Endodermal cell (in vitro differentiated cells): ENCODE measurements around the gene KCNJ12. TPM values are rescaled to one million over a fixed set of nuclear protein-coding genes. Genes with fewer than 3 reads are reported as not detected.
"Not testable (repeated sequence)": the region's sequence is repeated elsewhere in the genome, so short reads cannot be mapped to it uniquely, and the experiment has no call there.

ENCODE experiments used
- DNase-seq: peaks from one replicate; pipeline ENCODE4 v3.0.0-alpha.2; 2017
- H3K27ac ChIP-seq: 2 replicates; pipeline ENCODE4 v1.5.1; 2013; ENCODE audit warnings: mild to moderate bottlenecking, low read depth, low read length, moderate library complexity
- H3K27me3 ChIP-seq: 2 replicates; pipeline ENCODE4 v1.6.1; 2013; ENCODE audit warnings: mild to moderate bottlenecking, low read length, moderate library complexity; ENCODE audit not compliant: insufficient read depth, control insufficient read depth, poor library complexity, severe bottlenecking
- H3K36me3 ChIP-seq: 2 replicates; pipeline ENCODE4 v1.7.0; 2013; ENCODE audit warnings: mild to moderate bottlenecking, low read length, moderate library complexity; ENCODE audit not compliant: control insufficient read depth, insufficient read depth
- H3K4me1 ChIP-seq: one replicate; pipeline ENCODE4 v1.7.0; 2013; ENCODE audit warnings: low read length; ENCODE audit not compliant: control insufficient read depth, insufficient read depth
- H3K4me3 ChIP-seq: 2 replicates; pipeline ENCODE4 v1.5.1; 2013; ENCODE audit warnings: mild to moderate bottlenecking, low read length, moderate library complexity
- H3K9ac ChIP-seq: 2 replicates; pipeline ENCODE4 v1.6.1; 2013; ENCODE audit warnings: mild to moderate bottlenecking, low read length, moderate library complexity; ENCODE audit not compliant: poor library complexity, severe bottlenecking; ENCODE audit errors: extremely low read depth
- H3K9me3 ChIP-seq: 2 replicates; pipeline ENCODE4 v1.6.1; 2013; ENCODE audit warnings: mild to moderate bottlenecking, low read length, moderate library complexity; ENCODE audit not compliant: control insufficient read depth
- H3K27ac Mint-ChIP-seq: 2 replicates; pipeline ENCODE4 v1.8.0; 2020; ENCODE audit warnings: mixed read lengths
- H3K27me3 Mint-ChIP-seq: 2 replicates; pipeline ENCODE4 v1.8.0; 2021; ENCODE audit warnings: mild to moderate bottlenecking, mixed read lengths; ENCODE audit not compliant: insufficient read depth
- H3K36me3 Mint-ChIP-seq: 2 replicates; pipeline ENCODE4 v1.8.0; 2020; ENCODE audit warnings: low read depth, mixed read lengths
- H3K4me1 Mint-ChIP-seq: 2 replicates; pipeline ENCODE4 v1.8.0; 2020; ENCODE audit warnings: mixed read lengths
- H3K4me3 Mint-ChIP-seq: 2 replicates; pipeline ENCODE4 v1.8.0; 2020; ENCODE audit warnings: mild to moderate bottlenecking, moderate library complexity, mixed read lengths
- H3K9me3 Mint-ChIP-seq: 2 replicates; pipeline ENCODE4 v1.8.0; 2020; ENCODE audit warnings: mild to moderate bottlenecking, mixed read lengths
- WGBS, 2 experiments: methylation state at CpG; one replicate each; pipeline versions ENCODE4 v1.1.5 to v1.1.7; 2013; ENCODE audit warnings: missing lambda C conversion rate in 2 of 2, mixed read lengths in 1 of 2; ENCODE audit not compliant: insufficient coverage in 1 of 2, insufficient read length in 1 of 2; 5-methylcytosine and 5-hydroxymethylcytosine counted together
- total RNA-seq, 2 donors: library from RNA; stranded (reverse); fragmentation: NEBNext Ultra II Directional in 1 of 2; extraction: Animal tissue kit (Norgen Biotek cat#: 25700) in 1 of 2; gene quantifications; 2 replicates in 1 of 2; 3 replicates in 1 of 2; pipeline ENCODE4 v1.2.1, GENCODE V29; 2021

The KCNJ12 gene
- total RNA-seq, 2 donors from 2014 or later = 2.3 to 2.6 TPM

- not testable (repeated sequence) for H3K4me3 Mint-ChIP-seq, H3K4me1 ChIP-seq, H3K4me3 ChIP-seq, H3K4me1 Mint-ChIP-seq, DNase-seq, H3K9me3 ChIP-seq, H3K27me3 Mint-ChIP-seq, H3K36me3 Mint-ChIP-seq, H3K27me3 ChIP-seq, H3K27ac Mint-ChIP-seq, H3K36me3 ChIP-seq, H3K9ac ChIP-seq, H3K27ac ChIP-seq
- 91% methylated on average over 14 of the region's 14 CpGs; no CpG with 5 or more reads in 1 of the 2 experiments for WGBS, 2 experiments
- peaks cover 29% of the 10 kb centered on the region for H3K9me3 Mint-ChIP-seq
Measured at GRCh38 chr17:21412207-21412681, 36.1 kb downstream of the KCNJ12 start.

GRCh38 chr17:21413570-21414279 is 37.6 kb downstream of the KCNJ12 start:
- DNase-seq, H3K4me1 ChIP-seq, H3K9me3 ChIP-seq, H3K27me3 ChIP-seq, H3K9ac ChIP-seq, H3K36me3 ChIP-seq, H3K27ac Mint-ChIP-seq, H3K4me3 Mint-ChIP-seq, H3K4me3 ChIP-seq, H3K4me1 Mint-ChIP-seq, H3K27me3 Mint-ChIP-seq, H3K36me3 Mint-ChIP-seq, H3K27ac ChIP-seq: not testable (repeated sequence)
- 64 to 70% methylated on average over 3 to 4 of the region's 11 CpGs for WGBS, 2 experiments
- peaks cover 24% of the 10 kb centered on the region for H3K9me3 Mint-ChIP-seq

- H3K9me3 Mint-ChIP-seq = peaks cover 16% of the 10 kb centered on the region
- not testable (repeated sequence) for H3K36me3 Mint-ChIP-seq, H3K27me3 ChIP-seq, H3K9ac ChIP-seq, H3K4me1 Mint-ChIP-seq, H3K27me3 Mint-ChIP-seq, H3K9me3 ChIP-seq, H3K27ac Mint-ChIP-seq, H3K4me3 Mint-ChIP-seq, H3K36me3 ChIP-seq, H3K4me3 ChIP-seq, H3K4me1 ChIP-seq, H3K27ac ChIP-seq, DNase-seq
- WGBS, 2 experiments = 59 to 81% methylated on average over 3 to 7 of the region's 7 CpGs
Measured at GRCh38 chr17:21414616-21415015, 38.5 kb downstream of the KCNJ12 start.

- WGBS, 2 experiments = 88 to 91% methylated on average over 25 to 50 of the region's 58 CpGs
- not testable (repeated sequence) for H3K36me3 ChIP-seq, H3K4me1 ChIP-seq, H3K9me3 ChIP-seq, DNase-seq, H3K27me3 ChIP-seq, H3K27me3 Mint-ChIP-seq, H3K4me3 Mint-ChIP-seq, H3K4me1 Mint-ChIP-seq, H3K4me3 ChIP-seq, H3K9ac ChIP-seq, H3K27ac Mint-ChIP-seq, H3K27ac ChIP-seq, H3K36me3 Mint-ChIP-seq
- peaks cover 16% of the 10 kb centered on the region for H3K9me3 Mint-ChIP-seq
Measured at GRCh38 chr17:21415166-21415990, 39.2 kb downstream of the KCNJ12 start.
